HCEC 1CT (cell line): ENCODE data around the gene SLF2.

Source experiments
- DNase-seq: peaks from one replicate; pipeline ENCODE4 v3.0.0-alpha.2; 2017

SLF2 gene

GRCh38 chr10:100983868-100984671 is 71.3 kb downstream of the SLF2 start:
- DNase-seq, result no peak

- no peak for DNase-seq
Measured at GRCh38 chr10:100984672-100985177, 72.0 kb downstream of the SLF2 start.

GRCh38 chr10:100985336-100985735 is 72.6 kb downstream of the SLF2 start:
- DNase-seq, result no peak

GRCh38 chr10:100986623-100986951 is 73.8 kb downstream of the SLF2 start:
- DNase-seq, result no peak

- peak; percentile 75 for DNase-seq
Measured at GRCh38 chr10:100986952-100987684, 74.4 kb downstream of the SLF2 start, which contains the start of the genes MRPL43 and TWNK. Gene MRPL43, minus strand, starts transcription at chr10:100987497. Its CDS starts 54 bp downstream, at chr10:100987443. Gene TWNK, plus strand, starts transcription at chr10:100987543. Its CDS starts 668 bp downstream, at chr10:100988211.

- DNase-seq, result no peak
Measured at GRCh38 chr10:100987685-100988049, 74.9 kb downstream of the SLF2 start.

- DNase-seq, result no peak
Measured at GRCh38 chr10:100988166-100988565, 75.4 kb downstream of the SLF2 start.

GRCh38 chr10:100989088-100989487 is 76.3 kb downstream of the SLF2 start:
- DNase-seq, result no peak

GRCh38 chr10:100993986-100994708 is 81.4 kb downstream of the SLF2 start:
- no peak for DNase-seq

GRCh38 chr10:100995181-100995580 is 82.4 kb downstream of the SLF2 start:
- DNase-seq, result no peak

- DNase-seq, result no peak
Measured at GRCh38 chr10:100996678-100997359, 84.1 kb downstream of the SLF2 start.

- DNase-seq, result peak; percentile 78
Measured at GRCh38 chr10:100997360-100998182, 84.8 kb downstream of the SLF2 start.

GRCh38 chr10:100998183-100998990 is 85.6 kb downstream of the SLF2 start:
- DNase-seq, result peak; percentile 78

GRCh38 chr10:100998991-100999741 is 86.4 kb downstream of the SLF2 start:
- peak; percentile 56 for DNase-seq

GRCh38 chr10:100999742-101000126 is 87.0 kb downstream of the SLF2 start, which contains the start of gene LZTS2:
Gene LZTS2, plus strand, starts transcription at chr10:100999808. Its CDS starts 2,731 bp downstream, at chr10:101002539.
- DNase-seq, result no peak

- DNase-seq, result peak; percentile 49
Measured at GRCh38 chr10:101000127-101000914, 87.6 kb downstream of the SLF2 start.

GRCh38 chr10:101000915-101001658 is 88.3 kb downstream of the SLF2 start:
- peak; percentile 90 for DNase-seq

GRCh38 chr10:101001659-101002035 is 88.9 kb downstream of the SLF2 start:
- no peak for DNase-seq
